Measurements from ENCODE around the gene MTCH2.

MTCH2 gene

GRCh38 chr11:47606731-47607130, 35.6 kb downstream of the MTCH2 start:
- Histone ChIP-seq H4K20me1 (ENCODE audit: low read depth, low read length) (no peaks in the 10 kb centered on the region), H3K9ac (ENCODE audit: low read length) (no peak overlapping the region), H3K9me2 (replicated peaks; ENCODE audit: insufficient read depth, low read length) (no peaks in the 10 kb centered on the region), H3K4me3 (ENCODE audit: insufficient read depth, low read length, poor library complexity, severe bottlenecking) (no peak overlapping the region), H3K79me2 (ENCODE audit: insufficient read depth, low read length) (no peaks in the 10 kb centered on the region), H2AFZ (ENCODE audit: low read depth, low read length, severe bottlenecking) (no peak overlapping the region), H3K9me3 (ENCODE audit: insufficient read depth, low read length) (no peaks in the 10 kb centered on the region), H3K27ac (ENCODE audit: low read depth, low read length) (no peak overlapping the region), H3K4me2 (ENCODE audit: low read depth, low read length, poor library complexity, severe bottlenecking) (no peak overlapping the region), H3F3A (ENCODE audit: insufficient read depth) (no peaks in the 10 kb centered on the region), H3K36me3 (ENCODE audit: low read length) (no peaks in the 10 kb centered on the region), H3K27me3 (ENCODE audit: low read length) (no peaks in the 10 kb centered on the region)
- TF ChIP-seq CTCF (IDR thresholded peaks at IDR 0.05; ENCODE audit: insufficient read depth, low read length, poor library complexity, severe bottlenecking) (no peak), EZH2phosphoT487 (conservative IDR thresholded peaks at IDR 0.05; ENCODE audit: low read length) (no peak)

- no peaks in the 10 kb centered on the region for H3K36me3 ChIP-seq (ENCODE audit: low read length)
- no peaks in the 10 kb centered on the region for H3K9me3 ChIP-seq (ENCODE audit: insufficient read depth, low read length)
- no peak overlapping the region for H3K27ac ChIP-seq (ENCODE audit: low read depth, low read length)
- TF ChIP-seq EZH2phosphoT487 (conservative IDR thresholded peaks at IDR 0.05; ENCODE audit: low read length): no peak
- TF ChIP-seq CTCF (IDR thresholded peaks at IDR 0.05; ENCODE audit: insufficient read depth, low read length, poor library complexity, severe bottlenecking): no peak
- no peaks in the 10 kb centered on the region for H3K79me2 ChIP-seq (ENCODE audit: insufficient read depth, low read length)
- no peak overlapping the region for H2AFZ ChIP-seq (ENCODE audit: low read depth, low read length, severe bottlenecking)
- H3K4me3 ChIP-seq (ENCODE audit: insufficient read depth, low read length, poor library complexity, severe bottlenecking): no peak overlapping the region
- no peaks in the 10 kb centered on the region for H3K9me2 ChIP-seq (replicated peaks; ENCODE audit: insufficient read depth, low read length)
- H3F3A ChIP-seq (ENCODE audit: insufficient read depth): no peaks in the 10 kb centered on the region
- H3K27me3 ChIP-seq (ENCODE audit: low read length): no peaks in the 10 kb centered on the region
- no peak overlapping the region for H3K9ac ChIP-seq (ENCODE audit: low read length)
- no peaks in the 10 kb centered on the region for H4K20me1 ChIP-seq (ENCODE audit: low read depth, low read length)
- no peak overlapping the region for H3K4me2 ChIP-seq (ENCODE audit: low read depth, low read length, poor library complexity, severe bottlenecking)
These were observed 36.4 kb downstream of the MTCH2 start for GRCh38 chr11:47605921-47606320.

DNA sequence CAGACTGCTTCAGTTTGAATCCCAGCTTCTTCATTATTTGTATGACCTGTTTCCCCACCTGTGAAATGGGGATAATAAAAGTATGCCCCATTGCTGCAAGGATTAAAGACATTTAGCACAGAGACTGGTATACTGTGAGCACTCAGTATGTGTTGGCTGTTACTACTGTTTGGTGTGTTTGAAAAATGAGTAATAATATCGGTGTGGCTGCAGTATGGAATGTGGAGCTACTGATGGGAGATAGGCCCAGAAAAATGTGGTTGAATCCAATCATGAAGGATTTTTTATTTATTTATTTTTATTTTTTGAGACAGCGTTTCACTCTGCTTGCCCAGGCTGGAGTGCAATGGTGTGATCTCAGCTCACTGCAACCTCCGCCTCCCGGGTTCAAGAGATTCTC, 39.1 kb downstream of the MTCH2 start:
- H4K20me1 ChIP-seq (ENCODE audit: low read depth, low read length): no peaks in the 10 kb centered on the region
- H3K9me3 ChIP-seq (ENCODE audit: insufficient read depth, low read length): no peaks in the 10 kb centered on the region
- no peaks in the 10 kb centered on the region for H3K27me3 ChIP-seq (ENCODE audit: low read length)
- H2AFZ ChIP-seq (ENCODE audit: low read depth, low read length, severe bottlenecking): no peak overlapping the region
- no peak for TF ChIP-seq EZH2phosphoT487 (conservative IDR thresholded peaks at IDR 0.05; ENCODE audit: low read length)
- TF ChIP-seq CTCF (IDR thresholded peaks at IDR 0.05; ENCODE audit: insufficient read depth, low read length, poor library complexity, severe bottlenecking): no peak
- H3K4me2 ChIP-seq (ENCODE audit: low read depth, low read length, poor library complexity, severe bottlenecking): no peak overlapping the region
- H3K9me2 ChIP-seq (replicated peaks; ENCODE audit: insufficient read depth, low read length): no peaks in the 10 kb centered on the region
- H3K36me3 ChIP-seq (ENCODE audit: low read length): no peaks in the 10 kb centered on the region
- no peaks in the 10 kb centered on the region for H3K79me2 ChIP-seq (ENCODE audit: insufficient read depth, low read length)
- H3K9ac ChIP-seq (ENCODE audit: low read length): no peak overlapping the region
- no peaks in the 10 kb centered on the region for H3F3A ChIP-seq (ENCODE audit: insufficient read depth)
- H3K27ac ChIP-seq (ENCODE audit: low read depth, low read length): no peak overlapping the region
- H3K4me3 ChIP-seq (ENCODE audit: insufficient read depth, low read length, poor library complexity, severe bottlenecking): no peak overlapping the region

- H3K9me2 ChIP-seq (replicated peaks; ENCODE audit: insufficient read depth, low read length): no peaks in the 10 kb centered on the region
- H3K27me3 ChIP-seq (ENCODE audit: low read length): no peaks in the 10 kb centered on the region
- H3K79me2 ChIP-seq (ENCODE audit: insufficient read depth, low read length): no peaks in the 10 kb centered on the region
- no peaks in the 10 kb centered on the region for H3F3A ChIP-seq (ENCODE audit: insufficient read depth)
- TF ChIP-seq CTCF (IDR thresholded peaks at IDR 0.05; ENCODE audit: insufficient read depth, low read length, poor library complexity, severe bottlenecking) (no peak), EZH2phosphoT487 (conservative IDR thresholded peaks at IDR 0.05; ENCODE audit: low read length) (no peak)
- no peaks in the 10 kb centered on the region for H3K36me3 ChIP-seq (ENCODE audit: low read length)
- no peak overlapping the region for H2AFZ ChIP-seq (ENCODE audit: low read depth, low read length, severe bottlenecking)
- H4K20me1 ChIP-seq (ENCODE audit: low read depth, low read length): no peaks in the 10 kb centered on the region
- H3K27ac ChIP-seq (ENCODE audit: low read depth, low read length): no peak overlapping the region
- H3K9me3 ChIP-seq (ENCODE audit: insufficient read depth, low read length): no peaks in the 10 kb centered on the region
- no peak overlapping the region for H3K9ac ChIP-seq (ENCODE audit: low read length)
- no peak overlapping the region for H3K4me3 ChIP-seq (ENCODE audit: insufficient read depth, low read length, poor library complexity, severe bottlenecking)
- H3K4me2 ChIP-seq (ENCODE audit: low read depth, low read length, poor library complexity, severe bottlenecking): no peak overlapping the region
These were observed 42.5 kb downstream of the MTCH2 start for GRCh38 chr11:47599902-47600301.

All from SU-DHL-6 (cell line).